Keratinocyte (primary cell): ENCODE measurements around the gene RFX2.

Source experiments
- CTCF ChIP-seq, 3 experiments: IDR thresholded peaks in 1 of 3; conservative IDR thresholded peaks in 1 of 3; optimal IDR thresholded peaks in 1 of 3; 2 replicates in 2 of 3; 3 replicates in 1 of 3; pipeline versions ENCODE3 to v1.5.1; 2011; ENCODE audit warnings: low read length in 3 of 3, mild to moderate bottlenecking in 3 of 3, moderate library complexity in 2 of 3, control low read depth in 1 of 3, inconsistent platforms in 1 of 3; ENCODE audit not compliant: insufficient read depth in 2 of 3; ENCODE audit errors: extremely low read depth in 1 of 3
- EZH2 ChIP-seq: IDR thresholded peaks from one replicate; pipeline ENCODE4 v1.6.1; 2012; ENCODE audit warnings: inconsistent platforms, mild to moderate bottlenecking, low read length, moderate library complexity

GRCh38 chr19:5975388-5975728 is 134.9 kb downstream of the RFX2 start:
- TF ChIP-seq CTCF (optimal IDR thresholded peaks at IDR 0.05 in 1 of 3, IDR thresholded peaks at IDR 0.05 in 1 of 3, conservative IDR thresholded peaks at IDR 0.05 in 1 of 3; ENCODE audit: extremely low read depth in 1 of 3, insufficient read depth in 2 of 3, low read length in 3 of 3): no peak
- no peak for TF ChIP-seq EZH2
